ENCODE measurements around the gene ELK3.
A peak's percentile ranks its signal among the peaks of the same experiment; 100 is the strongest.

Gene ELK3

GRCh38 chr12:96215919-96216273 is 21.7 kb downstream of the ELK3 start:
- no peak for ATAC-seq
- no peak for TF ChIP-seq POU6F1 (CRISPR knock-in tag; IDR thresholded peaks at IDR 0.05; ENCODE audit: borderline replicate concordance, low read depth)
- TF ChIP-seq, protein P1, sequence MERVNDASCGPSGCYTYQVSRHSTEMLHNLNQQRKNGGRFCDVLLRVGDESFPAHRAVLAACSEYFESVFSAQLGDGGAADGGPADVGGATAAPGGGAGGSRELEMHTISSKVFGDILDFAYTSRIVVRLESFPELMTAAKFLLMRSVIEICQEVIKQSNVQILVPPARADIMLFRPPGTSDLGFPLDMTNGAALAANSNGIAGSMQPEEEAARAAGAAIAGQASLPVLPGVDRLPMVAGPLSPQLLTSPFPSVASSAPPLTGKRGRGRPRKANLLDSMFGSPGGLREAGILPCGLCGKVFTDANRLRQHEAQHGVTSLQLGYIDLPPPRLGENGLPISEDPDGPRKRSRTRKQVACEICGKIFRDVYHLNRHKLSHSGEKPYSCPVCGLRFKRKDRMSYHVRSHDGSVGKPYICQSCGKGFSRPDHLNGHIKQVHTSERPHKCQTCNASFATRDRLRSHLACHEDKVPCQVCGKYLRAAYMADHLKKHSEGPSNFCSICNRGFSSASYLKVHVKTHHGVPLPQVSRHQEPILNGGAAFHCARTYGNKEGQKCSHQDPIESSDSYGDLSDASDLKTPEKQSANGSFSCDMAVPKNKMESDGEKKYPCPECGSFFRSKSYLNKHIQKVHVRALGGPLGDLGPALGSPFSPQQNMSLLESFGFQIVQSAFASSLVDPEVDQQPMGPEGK (CRISPR knock-in tag; IDR thresholded peaks at IDR 0.05; ENCODE audit: borderline replicate concordance), result no peak
- no peak for TF ChIP-seq ZFP30 (CRISPR knock-in tag; IDR thresholded peaks at IDR 0.05)
- no peak for TF ChIP-seq ZFP3 (CRISPR knock-in tag; IDR thresholded peaks at IDR 0.05)
- TF ChIP-seq RARB (CRISPR knock-in tag; IDR thresholded peaks at IDR 0.05), result no peak
- TF ChIP-seq ZNF8 (CRISPR knock-in tag; IDR thresholded peaks at IDR 0.05), result no peak
- no peak for TF ChIP-seq ARNTL (CRISPR knock-in tag; IDR thresholded peaks at IDR 0.05; ENCODE audit: borderline replicate concordance, low read depth)
- no peak for TF ChIP-seq OSR1 (CRISPR knock-in tag; IDR thresholded peaks at IDR 0.05)

DNA sequence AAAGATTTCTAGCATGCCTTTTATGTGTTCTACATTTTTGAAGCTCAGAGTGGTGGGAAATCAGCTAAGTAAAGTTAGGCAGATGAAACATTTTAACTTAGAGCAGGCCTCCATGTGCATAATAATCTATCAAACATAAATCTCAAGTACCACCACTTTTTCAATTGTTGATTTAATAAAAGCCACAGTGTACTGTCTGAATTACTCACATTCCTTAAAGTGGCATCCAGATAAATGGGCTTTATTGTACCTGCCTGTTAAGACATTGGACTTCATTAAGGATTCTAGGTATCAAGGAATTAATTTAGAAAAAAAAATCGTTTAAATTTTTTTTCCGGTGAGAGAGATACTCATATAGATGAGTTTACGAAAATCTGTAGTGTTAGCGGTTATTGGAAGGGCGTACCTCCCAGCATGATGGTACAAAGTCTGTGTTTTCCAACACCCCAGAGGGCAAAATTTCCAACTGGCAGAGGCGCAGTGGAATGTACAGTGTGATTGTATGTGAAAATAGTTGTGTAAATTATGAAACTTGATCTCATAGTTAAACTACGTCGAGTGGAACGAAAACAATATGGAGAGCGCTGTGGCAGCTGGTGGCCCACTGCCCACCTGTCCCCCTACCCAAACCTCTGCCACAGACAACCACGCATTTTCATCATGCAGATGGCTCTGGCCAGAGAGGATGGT is 25.0 kb downstream of the ELK3 start:
- ATAC-seq, result no peak
- no peak for TF ChIP-seq ZFP30 (CRISPR knock-in tag; IDR thresholded peaks at IDR 0.05)
- peak; percentile 53 for TF ChIP-seq ISL1 (CRISPR knock-in tag; IDR thresholded peaks at IDR 0.05)

GRCh38 chr12:96219700-96220206 is 25.6 kb downstream of the ELK3 start:
- ATAC-seq, result peak; percentile 98

More at GRCh38 chr12:96219700-96220206, 25.6 kb downstream of the ELK3 start:
- TF ChIP-seq PPARA (CRISPR knock-in tag; IDR thresholded peaks at IDR 0.05; ENCODE audit: borderline replicate concordance), result no peak
- TF ChIP-seq ZNF565 (CRISPR knock-in tag; conservative IDR thresholded peaks at IDR 0.05; ENCODE audit: low read depth), result no peak
- TF ChIP-seq ARNTL (CRISPR knock-in tag; IDR thresholded peaks at IDR 0.05; ENCODE audit: borderline replicate concordance, low read depth), result no peak
- TF ChIP-seq SNAI2 (CRISPR knock-in tag; IDR thresholded peaks at IDR 0.05), result no peak
- no peak for TF ChIP-seq OSR1 (CRISPR knock-in tag; IDR thresholded peaks at IDR 0.05)
- TF ChIP-seq POU6F1 (CRISPR knock-in tag; IDR thresholded peaks at IDR 0.05; ENCODE audit: borderline replicate concordance, low read depth), result no peak
- no peak for TF ChIP-seq ZFP3 (CRISPR knock-in tag; IDR thresholded peaks at IDR 0.05)
- no peak for TF ChIP-seq TCF4 (CRISPR knock-in tag; IDR thresholded peaks at IDR 0.05; ENCODE audit: borderline replicate concordance)
- TF ChIP-seq CREB5 (CRISPR knock-in tag; IDR thresholded peaks at IDR 0.05; ENCODE audit: low read depth), result no peak
- TF ChIP-seq, protein P2, sequence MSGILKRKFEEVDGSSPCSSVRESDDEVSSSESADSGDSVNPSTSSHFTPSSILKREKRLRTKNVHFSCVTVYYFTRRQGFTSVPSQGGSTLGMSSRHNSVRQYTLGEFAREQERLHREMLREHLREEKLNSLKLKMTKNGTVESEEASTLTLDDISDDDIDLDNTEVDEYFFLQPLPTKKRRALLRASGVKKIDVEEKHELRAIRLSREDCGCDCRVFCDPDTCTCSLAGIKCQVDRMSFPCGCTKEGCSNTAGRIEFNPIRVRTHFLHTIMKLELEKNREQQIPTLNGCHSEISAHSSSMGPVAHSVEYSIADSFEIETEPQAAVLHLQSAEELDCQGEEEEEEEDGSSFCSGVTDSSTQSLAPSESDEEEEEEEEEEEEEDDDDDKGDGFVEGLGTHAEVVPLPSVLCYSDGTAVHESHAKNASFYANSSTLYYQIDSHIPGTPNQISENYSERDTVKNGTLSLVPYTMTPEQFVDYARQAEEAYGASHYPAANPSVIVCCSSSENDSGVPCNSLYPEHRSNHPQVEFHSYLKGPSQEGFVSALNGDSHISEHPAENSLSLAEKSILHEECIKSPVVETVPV (CRISPR knock-in tag; IDR thresholded peaks at IDR 0.05), result no peak
- TF ChIP-seq ZNF8 (CRISPR knock-in tag; IDR thresholded peaks at IDR 0.05), result no peak
- TF ChIP-seq GLIS3 (CRISPR knock-in tag; IDR thresholded peaks at IDR 0.05), result no peak
- TF ChIP-seq, protein P1 (CRISPR knock-in tag; IDR thresholded peaks at IDR 0.05; ENCODE audit: borderline replicate concordance), result no peak
- TF ChIP-seq ESRRG (CRISPR knock-in tag; IDR thresholded peaks at IDR 0.05), result no peak
